ENCODE data around the gene CRACR2A.

The CRACR2A gene

DNA sequence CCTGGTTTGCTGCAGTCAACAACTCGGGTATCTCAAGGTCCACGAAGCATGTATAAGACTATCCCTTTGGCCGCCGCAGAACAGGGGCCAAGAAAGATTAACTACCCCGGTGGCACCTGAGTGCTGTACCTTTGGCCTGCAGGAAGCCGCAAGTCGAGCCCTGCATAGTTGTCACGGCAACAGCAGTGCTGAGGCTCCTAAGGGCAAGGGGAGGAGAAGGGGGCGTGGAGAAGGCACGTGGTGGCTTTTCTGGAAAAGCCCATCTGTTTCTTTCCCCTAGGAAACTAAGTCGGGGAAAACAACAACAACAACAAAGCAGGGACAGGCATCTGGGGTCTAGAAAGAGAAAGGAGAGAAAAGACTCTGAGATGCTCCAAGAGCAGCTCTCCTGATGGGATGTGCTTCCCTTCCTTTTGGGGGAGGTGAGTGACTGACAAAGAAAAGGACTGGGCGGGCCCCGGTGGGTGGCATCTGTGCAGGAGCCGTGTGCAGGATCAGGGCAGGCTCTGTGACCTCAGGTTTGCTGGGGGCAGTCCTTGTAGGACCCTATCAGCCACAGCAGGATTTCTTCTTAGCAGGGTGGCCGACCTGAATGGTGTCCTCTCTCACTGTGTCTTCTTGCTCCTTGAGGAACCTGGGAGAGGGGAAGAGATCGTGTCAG is 138.0 kb downstream of the CRACR2A start:
- TF ChIP-seq, protein P1, sequence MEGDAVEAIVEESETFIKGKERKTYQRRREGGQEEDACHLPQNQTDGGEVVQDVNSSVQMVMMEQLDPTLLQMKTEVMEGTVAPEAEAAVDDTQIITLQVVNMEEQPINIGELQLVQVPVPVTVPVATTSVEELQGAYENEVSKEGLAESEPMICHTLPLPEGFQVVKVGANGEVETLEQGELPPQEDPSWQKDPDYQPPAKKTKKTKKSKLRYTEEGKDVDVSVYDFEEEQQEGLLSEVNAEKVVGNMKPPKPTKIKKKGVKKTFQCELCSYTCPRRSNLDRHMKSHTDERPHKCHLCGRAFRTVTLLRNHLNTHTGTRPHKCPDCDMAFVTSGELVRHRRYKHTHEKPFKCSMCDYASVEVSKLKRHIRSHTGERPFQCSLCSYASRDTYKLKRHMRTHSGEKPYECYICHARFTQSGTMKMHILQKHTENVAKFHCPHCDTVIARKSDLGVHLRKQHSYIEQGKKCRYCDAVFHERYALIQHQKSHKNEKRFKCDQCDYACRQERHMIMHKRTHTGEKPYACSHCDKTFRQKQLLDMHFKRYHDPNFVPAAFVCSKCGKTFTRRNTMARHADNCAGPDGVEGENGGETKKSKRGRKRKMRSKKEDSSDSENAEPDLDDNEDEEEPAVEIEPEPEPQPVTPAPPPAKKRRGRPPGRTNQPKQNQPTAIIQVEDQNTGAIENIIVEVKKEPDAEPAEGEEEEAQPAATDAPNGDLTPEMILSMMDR (IDR thresholded peaks at IDR 0.05; ENCODE audit: low read depth, low read length): no peak
- DNase-seq (ENCODE audit: extremely low read depth, low read depth): no peak

DNA sequence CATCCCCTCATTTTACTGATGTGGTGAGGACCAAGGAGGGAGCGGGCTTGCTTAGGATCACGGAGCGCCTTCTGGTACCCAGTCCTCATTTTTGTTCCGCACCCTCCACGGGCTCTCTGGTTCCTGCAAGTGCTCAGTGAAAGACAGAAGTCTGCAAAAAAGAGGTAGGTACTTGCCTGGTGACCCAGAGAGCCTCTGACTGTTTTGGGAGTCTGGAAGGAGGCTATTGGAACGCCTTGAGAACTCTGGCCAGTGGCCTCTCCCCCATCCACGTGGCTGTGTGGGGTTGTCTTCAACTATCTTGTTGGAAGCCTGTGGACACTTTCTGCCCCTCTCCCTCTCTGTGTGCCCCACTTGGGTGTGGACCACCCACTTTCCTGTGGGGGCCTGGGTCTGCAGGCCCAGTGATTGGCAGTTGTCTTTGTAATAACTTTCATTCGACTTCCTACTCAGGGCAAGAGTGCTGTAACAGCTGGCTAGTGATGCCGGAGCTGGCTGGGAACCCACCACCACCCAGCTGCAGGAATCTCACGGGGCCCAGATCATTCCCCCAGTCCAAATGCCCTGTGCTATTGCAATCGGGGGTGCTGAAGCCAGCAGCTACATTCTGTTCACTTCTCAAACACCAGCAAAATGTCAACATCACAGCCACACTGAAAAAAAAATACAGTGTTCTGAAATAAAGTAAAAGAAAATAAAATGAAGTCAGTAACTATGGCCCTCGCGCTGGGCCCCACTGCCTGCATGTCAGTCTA is 139.1 kb downstream of the CRACR2A start:
- DNase-seq (ENCODE audit: extremely low read depth, low read depth): no peak
- TF ChIP-seq, protein P1 (IDR thresholded peaks at IDR 0.05; ENCODE audit: low read depth, low read length): no peak

DNA sequence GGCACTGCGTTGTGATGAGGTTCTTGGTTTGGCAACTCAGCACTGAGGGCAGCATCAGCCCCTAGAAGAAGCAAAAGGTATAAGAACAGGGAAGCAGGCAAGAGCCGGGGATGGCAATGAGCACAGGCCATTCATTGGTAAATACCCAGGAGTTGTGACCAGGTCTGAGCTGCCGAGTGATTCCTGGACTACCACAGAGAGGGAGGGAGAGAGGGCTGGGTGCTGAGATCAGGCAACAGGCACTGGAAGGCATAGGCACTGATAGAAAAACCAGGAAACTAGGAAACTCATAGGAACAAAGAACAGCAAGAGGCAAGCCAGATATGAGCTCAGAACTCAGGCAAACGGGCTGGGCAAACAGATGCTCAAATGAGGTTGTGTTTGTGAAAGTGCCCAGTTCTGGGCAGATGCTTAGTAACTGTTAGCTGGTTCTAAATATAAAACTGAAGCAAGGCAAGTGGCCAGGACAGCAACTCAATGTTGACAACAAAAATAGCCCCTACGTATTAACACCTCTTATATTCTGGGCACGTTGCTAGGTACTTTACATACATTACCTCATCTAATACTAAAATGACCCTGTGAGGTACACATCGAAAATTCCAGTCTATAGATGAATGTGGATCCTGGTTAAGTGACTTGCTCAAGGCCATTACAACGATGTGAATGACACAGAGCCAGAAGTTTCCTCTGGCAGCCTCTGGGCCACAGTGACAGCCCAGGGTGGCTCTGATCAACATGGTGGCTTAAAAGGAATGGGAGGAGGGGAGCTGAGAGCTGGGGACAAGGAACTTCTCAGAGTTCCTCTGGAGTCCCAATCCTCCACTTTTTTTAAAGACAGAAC is 140.8 kb downstream of the CRACR2A start:
- TF ChIP-seq, protein P1 (IDR thresholded peaks at IDR 0.05; ENCODE audit: low read depth, low read length): no peak
- no peak for DNase-seq (ENCODE audit: extremely low read depth, low read depth)

- TF ChIP-seq, protein P1 (IDR thresholded peaks at IDR 0.05; ENCODE audit: low read depth, low read length): no peak
- no peak for DNase-seq (ENCODE audit: extremely low read depth, low read depth)
Measured at GRCh38 chr12:3607821-3608220, 145.1 kb downstream of the CRACR2A start.

- TF ChIP-seq, protein P1 (IDR thresholded peaks at IDR 0.05; ENCODE audit: low read depth, low read length): no peak
- no peak for DNase-seq (ENCODE audit: extremely low read depth, low read depth)
Measured at GRCh38 chr12:3607039-3607720, 145.7 kb downstream of the CRACR2A start.

DNA sequence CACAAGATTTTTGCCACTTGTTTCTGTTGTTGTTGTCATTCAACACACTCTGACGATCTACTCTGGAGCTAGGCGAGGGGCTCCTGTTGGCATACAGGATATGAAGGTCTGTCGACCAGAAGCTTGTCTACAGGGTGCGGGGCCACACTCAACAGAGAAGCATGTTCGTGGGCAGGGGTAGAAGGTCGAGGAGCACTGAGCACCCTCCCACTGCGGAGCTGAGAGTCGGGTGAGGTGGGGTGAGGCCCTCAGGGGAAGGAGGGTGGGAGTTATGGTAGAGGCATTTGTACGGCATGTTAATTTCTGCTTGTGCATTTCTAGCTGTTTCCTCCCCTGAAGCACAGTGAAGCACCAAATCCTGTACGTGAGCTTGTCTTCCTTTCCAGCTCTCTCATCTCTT is 146.8 kb downstream of the CRACR2A start:
- TF ChIP-seq, protein P1 (IDR thresholded peaks at IDR 0.05; ENCODE audit: low read depth, low read length): no peak
- no peak for DNase-seq (ENCODE audit: extremely low read depth, low read depth)
